Activated CD4-positive, alpha-beta T cell treated with anti-CD3 and anti-CD28 coated beads for 4 hours (primary cell): Measurements from ENCODE around the gene MRPS16.
A peak's percentile ranks its signal among the peaks of the same experiment; 100 is the strongest.
"Not testable (repeated sequence)": the region's sequence is repeated elsewhere in the genome, so short reads cannot be mapped to it uniquely, and the experiment has no call there.

Experiments
- DNase-seq, 2 donors: peaks; one replicate each; pipeline ENCODE4 v3.0.0-alpha.2; 2020

Gene MRPS16

DNA sequence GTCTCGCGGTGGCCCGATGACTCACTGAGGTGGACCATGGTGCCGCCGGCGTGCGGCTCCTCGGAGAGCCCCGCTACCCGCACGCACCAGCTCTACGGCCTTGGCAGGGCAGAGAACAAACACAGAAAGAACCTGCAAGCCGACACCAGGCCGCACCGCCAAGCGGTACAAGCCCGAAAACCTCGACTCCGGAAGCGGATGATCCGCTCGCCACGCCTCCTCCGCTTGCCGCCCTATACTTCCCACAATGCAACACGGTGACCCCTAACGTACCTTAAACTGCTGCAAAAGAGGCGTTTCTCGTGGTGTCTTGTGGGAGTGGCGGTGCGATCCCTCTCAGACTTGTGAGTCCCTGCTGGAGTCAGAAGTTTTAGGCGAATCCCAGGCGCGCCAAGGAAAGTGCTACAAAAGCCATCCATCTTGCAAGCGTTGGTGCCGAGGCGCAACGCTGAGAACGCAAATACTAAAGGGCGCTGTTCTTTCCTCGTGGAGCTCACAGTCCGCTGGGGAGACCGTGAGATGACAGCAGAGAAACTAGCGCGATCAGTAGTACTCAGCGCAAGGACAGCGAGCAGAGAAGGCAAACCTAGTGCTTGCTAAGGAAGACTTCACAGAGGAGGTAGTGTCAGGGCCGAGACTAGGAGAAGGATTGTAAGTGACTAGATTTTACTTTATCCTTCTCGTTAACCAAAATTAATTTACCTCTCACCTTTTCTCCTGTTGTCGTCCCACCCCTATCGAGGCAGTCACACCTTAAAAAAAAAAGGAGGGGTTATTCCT is at the start of gene MRPS16:
Gene MRPS16, minus strand, starts transcription at position 200 of the 780 bp plus-strand sequence. Its CDS starts 162 bp downstream, at position 38.
- peak; percentile 88 to 92 for DNase-seq

- no peak for DNase-seq
Measured at GRCh38 chr10:73296946-73297345, 44.5 kb upstream of the MRPS16 start.

DNA sequence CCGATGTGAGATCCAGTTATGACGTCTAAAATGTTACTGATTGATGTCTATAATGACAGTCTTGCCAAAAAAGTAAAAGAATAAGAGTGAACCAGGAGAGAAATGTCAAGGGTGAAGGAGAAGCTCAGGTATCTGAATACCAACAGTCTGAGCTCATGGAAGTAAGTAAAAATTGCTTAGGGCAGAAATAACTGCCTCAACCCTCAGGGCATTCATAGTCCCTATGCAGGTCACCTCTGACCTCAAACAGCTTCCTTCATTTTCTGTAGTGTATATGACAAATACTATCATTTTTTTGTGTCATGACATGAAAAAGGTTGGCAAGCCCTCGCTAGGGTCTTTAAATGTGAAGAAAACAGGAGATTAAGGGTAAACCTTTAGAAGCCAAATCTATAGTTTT is 41.0 kb upstream of the MRPS16 start:
- no peak for DNase-seq

GRCh38 chr10:73289958-73290357 is 37.5 kb upstream of the MRPS16 start:
- DNase-seq: no peak

- DNase-seq: no peak
Measured at GRCh38 chr10:73287441-73287840, 35.0 kb upstream of the MRPS16 start.

DNA sequence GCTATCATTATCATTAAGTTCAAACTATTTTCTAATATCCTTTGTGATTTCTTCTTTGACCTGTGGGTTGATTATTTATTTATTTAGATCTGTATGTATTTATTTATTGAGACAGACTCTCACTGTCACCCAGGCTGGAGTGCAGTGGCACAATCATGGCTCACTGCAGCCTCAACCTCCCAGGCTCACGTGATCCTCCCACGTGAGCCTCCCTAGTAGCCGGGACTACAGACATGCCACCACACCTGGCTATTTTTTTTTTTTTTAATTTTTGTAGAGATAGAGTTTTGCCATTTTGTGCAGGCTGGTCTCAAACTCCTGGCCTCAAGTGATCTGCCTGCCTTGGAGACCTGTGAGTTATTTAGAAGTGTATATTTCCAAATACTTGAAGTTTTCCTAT is 28.7 kb upstream of the MRPS16 start:
- no peak for DNase-seq

DNA sequence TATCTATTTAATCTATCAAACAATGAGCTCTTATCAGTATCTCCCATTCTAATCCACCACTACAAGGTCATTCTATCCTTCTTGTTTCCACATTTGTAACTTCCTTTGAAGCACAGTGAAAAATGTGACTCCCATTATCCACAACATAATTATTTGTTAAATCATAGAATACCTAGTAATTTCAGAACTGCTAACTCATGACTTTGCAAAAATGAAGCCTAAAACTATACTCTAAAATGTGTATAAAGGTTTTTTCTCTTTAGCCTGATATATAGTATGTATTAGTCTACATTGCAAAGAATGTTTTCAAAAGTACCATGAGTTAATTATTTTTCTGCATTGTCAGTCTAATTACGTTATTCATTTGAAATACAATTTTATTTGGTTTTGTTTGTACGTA is 12.0 kb upstream of the MRPS16 start:
- no peak for DNase-seq

DNA sequence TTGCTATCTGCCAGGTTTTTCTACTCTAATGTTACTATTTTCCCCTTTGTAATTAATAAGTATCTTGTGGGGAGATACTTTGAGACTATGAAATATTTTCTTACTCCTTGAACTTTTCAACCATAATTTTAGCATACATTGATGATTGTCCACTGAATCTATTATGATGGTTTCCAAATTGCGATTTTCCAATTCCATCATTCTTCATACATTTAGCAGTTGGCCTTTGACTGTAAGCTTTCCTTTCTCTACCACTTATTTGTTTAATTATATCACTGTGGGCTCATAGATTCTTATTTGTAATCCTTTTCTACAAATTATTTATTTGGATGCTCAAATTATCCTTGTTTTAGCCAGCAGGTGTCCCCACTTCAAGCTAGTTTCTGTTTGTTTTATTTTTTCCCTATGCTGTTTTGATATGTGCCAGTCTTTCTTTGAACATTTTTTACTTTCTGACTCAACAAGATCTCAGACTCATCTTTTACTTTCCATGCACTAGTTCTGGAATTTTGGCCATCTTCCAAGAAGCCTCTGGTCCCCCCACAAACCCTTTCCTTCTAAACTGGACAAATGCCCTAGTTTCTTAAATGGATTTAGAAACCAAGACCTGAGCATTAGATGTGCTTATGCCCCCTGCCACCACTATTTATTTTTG is 11.4 kb upstream of the MRPS16 start:
- DNase-seq: no peak

- DNase-seq: no peak
Measured at GRCh38 chr10:73262880-73263555, 10.6 kb upstream of the MRPS16 start.

DNA sequence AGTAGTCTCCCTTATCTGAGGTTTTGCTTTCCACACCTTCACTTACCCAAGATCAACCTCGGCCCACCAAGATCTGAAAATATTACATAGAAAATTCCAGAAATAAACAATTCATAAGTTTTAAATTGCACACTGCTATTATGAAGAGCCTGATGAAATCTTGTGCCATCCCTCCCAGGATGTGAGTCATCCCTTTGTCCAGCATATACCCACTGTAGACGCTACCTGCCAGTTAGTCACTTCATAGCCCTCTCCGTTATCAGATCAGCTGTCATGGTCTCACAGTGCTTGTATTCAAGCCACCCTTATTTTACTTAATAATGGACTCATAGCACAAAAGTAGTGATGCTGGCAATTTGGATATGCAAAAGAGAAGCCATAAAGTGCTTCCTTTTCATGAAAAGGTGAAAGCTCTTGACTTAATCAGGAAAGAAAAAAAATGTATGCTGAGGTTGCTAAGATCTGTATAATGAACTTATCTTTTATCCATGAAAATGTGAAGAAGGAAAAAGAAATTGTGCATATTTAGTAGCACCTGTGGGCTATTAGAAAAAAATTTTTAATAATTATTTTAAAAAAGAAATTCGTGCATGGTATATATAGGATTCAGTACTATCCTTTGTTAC is 9.8 kb upstream of the MRPS16 start:
- no peak for DNase-seq

DNA sequence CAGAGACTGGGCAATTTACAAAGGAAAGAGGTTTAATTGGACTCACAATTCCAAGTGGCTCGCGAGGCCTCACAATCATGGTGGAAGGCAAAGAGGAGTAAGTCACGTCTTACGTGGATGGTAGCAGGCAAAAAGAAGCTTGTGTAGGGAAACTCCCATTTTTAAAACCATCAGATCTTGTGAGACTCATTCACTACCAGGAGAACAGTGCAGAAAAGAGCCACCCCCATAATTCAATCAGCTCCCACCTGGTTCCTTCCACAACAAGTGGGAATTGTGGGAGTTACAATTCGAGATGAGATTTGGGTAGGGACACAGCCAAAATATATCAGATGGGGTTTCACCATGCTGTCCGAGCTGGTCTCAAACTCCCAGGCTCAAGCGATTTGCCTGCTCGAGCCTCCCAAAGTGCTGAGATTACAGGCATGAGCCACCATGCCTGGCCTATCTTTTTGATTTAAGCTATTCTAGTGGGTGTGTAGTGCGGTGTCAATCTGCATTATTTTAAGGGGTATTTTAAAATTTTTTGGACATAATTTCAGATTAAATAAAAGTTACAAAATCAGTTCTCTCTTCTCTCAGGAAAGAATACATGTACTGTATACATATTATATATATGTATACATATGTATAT is 9.0 kb upstream of the MRPS16 start:
- no peak for DNase-seq

GRCh38 chr10:73258612-73259011 is 6.2 kb upstream of the MRPS16 start:
- not testable (repeated sequence) for DNase-seq

GRCh38 chr10:73253225-73253555 is 746 bp upstream of the MRPS16 start:
- no peak for DNase-seq

GRCh38 chr10:73251683-73252444 is 580 bp downstream of the MRPS16 start:
- no peak for DNase-seq

- no peak for DNase-seq
Measured at GRCh38 chr10:73248259-73248724, 4.2 kb downstream of the MRPS16 start.

- DNase-seq: peak in 1 of 2 donors; percentile 3
Measured at GRCh38 chr10:73247509-73248258, 4.8 kb downstream of the MRPS16 start.

DNA sequence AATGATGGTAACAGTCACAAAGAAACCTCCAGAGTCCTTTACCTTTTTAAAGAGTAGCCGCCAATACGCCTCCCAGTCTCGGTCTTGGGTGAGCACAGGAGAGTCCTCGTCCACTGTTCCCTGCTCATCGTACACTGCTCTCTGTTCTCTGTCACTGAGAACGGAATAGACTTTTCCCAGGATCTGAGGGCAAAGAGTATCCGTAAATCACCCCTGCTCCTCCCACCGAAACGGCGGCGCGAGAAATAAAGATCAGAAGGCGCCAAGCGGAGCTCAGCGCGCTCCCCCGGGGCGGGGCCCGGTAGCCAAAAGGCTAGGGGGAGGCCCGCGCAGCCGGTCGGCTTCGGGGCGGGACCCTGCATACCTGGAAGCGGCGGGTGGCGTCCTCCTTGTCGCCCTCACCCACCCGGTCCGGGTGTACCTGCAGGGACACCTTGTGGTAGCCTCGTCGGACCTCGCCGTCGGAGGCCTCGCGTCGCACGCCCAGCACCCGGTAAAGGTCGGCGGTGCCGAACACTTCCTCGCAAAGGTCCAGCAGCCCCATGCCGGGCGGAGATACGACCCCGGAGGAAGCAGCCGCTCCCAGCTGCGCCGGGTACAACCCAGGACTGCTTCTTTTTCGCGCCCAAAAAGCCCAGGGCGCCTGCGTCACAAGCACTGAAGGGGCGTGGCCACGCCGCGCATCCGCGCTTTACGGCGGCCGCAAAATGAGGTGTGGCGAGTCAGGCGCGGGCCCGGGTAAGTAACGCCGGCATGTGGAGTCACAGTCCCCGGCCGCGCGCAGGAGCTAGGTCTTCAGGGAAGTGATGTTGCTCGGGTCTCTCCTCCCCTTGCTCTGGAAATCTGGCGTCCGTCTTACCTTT is 5.6 kb downstream of the MRPS16 start, which contains the start of gene DNAJC9:
Gene DNAJC9, minus strand, starts transcription at position 610 of the 863 bp plus-strand sequence. Its CDS starts 66 bp downstream, at position 544.
- peak; percentile 95 to 98 for DNase-seq

DNA sequence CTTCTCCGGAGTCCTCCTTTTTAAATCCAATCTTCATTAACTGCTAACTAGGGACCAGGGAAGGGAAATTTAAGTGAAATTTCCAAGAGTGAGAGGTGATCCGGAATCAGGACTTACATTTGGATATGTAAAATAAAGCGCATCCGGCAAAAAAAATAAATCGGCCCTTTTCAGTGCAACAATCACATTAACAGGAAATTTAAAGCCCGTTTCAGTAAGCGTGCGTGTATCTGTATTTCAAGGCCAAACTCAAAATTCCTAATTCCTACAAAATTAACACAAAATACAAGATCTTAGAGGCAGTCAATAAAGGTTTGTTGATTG is 6.2 kb downstream of the MRPS16 start:
- no peak for DNase-seq

GRCh38 chr10:73244866-73245477 is 7.5 kb downstream of the MRPS16 start:
- DNase-seq: no peak

- no peak for DNase-seq
Measured at GRCh38 chr10:73239908-73240307, 12.5 kb downstream of the MRPS16 start.
